Heart right ventricle (tissue), 16 donors: Measurements from ENCODE around the gene NUP160. TPM values are rescaled to one million over a fixed set of nuclear protein-coding genes. Genes with fewer than 3 reads are reported as not detected.
"Not testable (repeated sequence)": the region's sequence is repeated elsewhere in the genome, so short reads cannot be mapped to it uniquely, and the experiment has no call there.

Experiments used
- ATAC-seq, 8 donors: fragments of 200-7000 bp; cut with Tn5 transposase; one replicate each; pipeline ENCODE4 v1.9.1; 2020; ENCODE audit warnings: mild to moderate bottlenecking in 8 of 8, moderate library complexity in 8 of 8, moderate number of reproducible peaks in 1 of 8
- DNase-seq, 2 donors: peaks; one replicate each; pipeline ENCODE4 v3.0.0-alpha.2; 2020
- H3K27ac ChIP-seq, 10 donors: fragments of 200-600 bp; sonication (generic) in 2 of 10; one replicate each; pipeline versions ENCODE4 v1.5.0 to v1.8.0; 2020 to 2022; ENCODE audit warnings: mild to moderate bottlenecking in 3 of 10
- H3K27me3 ChIP-seq, 7 donors: fragments of 200-600 bp; one replicate each; pipeline ENCODE4 v1.8.0; 2021 to 2022; ENCODE audit warnings: mild to moderate bottlenecking in 2 of 7
- H3K36me3 ChIP-seq, 9 donors: fragments of 200-600 bp; sonication (generic) in 1 of 9; one replicate each; pipeline versions ENCODE4 v1.5.0 to v1.8.0; 2020 to 2022; ENCODE audit warnings: mild to moderate bottlenecking in 2 of 9
- H3K4me1 ChIP-seq, 9 donors: fragments of 200-600 bp; sonication (generic) in 1 of 9; one replicate each; pipeline versions ENCODE4 v1.5.0 to v1.8.0; 2020 to 2022; ENCODE audit warnings: mild to moderate bottlenecking in 4 of 9
- H3K4me3 ChIP-seq, 10 donors: fragments of 200-600 bp; sonication (generic) in 2 of 10; one replicate each; pipeline versions ENCODE4 v1.5.0 to v1.8.0; 2020 to 2022; ENCODE audit warnings: mild to moderate bottlenecking in 7 of 10, moderate library complexity in 2 of 10
- H3K9me3 ChIP-seq, 11 donors: fragments of 200-600 bp in 10 of 11; sonication (generic) in 2 of 11; one replicate each; pipeline versions ENCODE4 v1.5.0 to v1.8.0; 2013 to 2022; ENCODE audit warnings: mild to moderate bottlenecking in 2 of 11, control low read depth in 1 of 11, moderate library complexity in 1 of 11
- CTCF ChIP-seq, 9 donors: fragments of 200-600 bp; sonication (generic) in 2 of 9; IDR thresholded peaks; one replicate each; pipeline versions ENCODE4 v1.5.0 to v1.8.0; 2021 to 2022; ENCODE audit warnings: antibody characterized with exemption in 9 of 9, mild to moderate bottlenecking in 5 of 9, moderate library complexity in 1 of 9
- WGBS, 2 donors: extraction: QIAGEN DNeasy Blood & Tissue Kit; methylation state at CpG; one replicate each; pipeline ENCODE4 v1.1.7; 2013; ENCODE audit warnings: inconsistent platforms in 1 of 2; 5-methylcytosine and 5-hydroxymethylcytosine counted together
- intact Hi-C, 10 donors: fragments of 100-400 bp; cut with DNase I; formaldehyde crosslinking; loops; one replicate each; pipeline versions ENCODE4 v1.11.1 to v1.14.2; 2022
- polyA plus RNA-seq, 2 donors: library from polyadenylated mRNA; stranded (reverse); fragments of 200-250 nt; gene quantifications; one replicate each; pipeline ENCODE4 v1.2.3, GENCODE V29; 2013
- total RNA-seq, 10 donors: library from RNA; stranded (reverse); fragmentation: NEBNext Ultra II Directional in 3 of 10; extraction: Animal tissue kit (Norgen Biotek cat#: 25700) in 3 of 10; gene quantifications; one replicate each; pipeline versions ENCODE4 v1.2.1 to v1.2.4, GENCODE V29; 2021 to 2023
- donor health status: Arrhythmogenic right ventricular cardiomyopathy.
- donor health status: ischemic (EF 13 %, LVEDD 7.1; RV severe dilation, severe dysfunction).
- donor health status: healthy with polysubstance abuse.
- donor health status: DM: no; HTN: yes; CAD: no.
- donor health status: DM: no; HTN: no; CAD: no.
- donor health status: ischemic (EF 25% LVEDD 6.9; RV normal size, moderate dysfunction).
- donor health status: ischemic (EF 25% LVEDD 5.7; RV mildly dilated, moderate dysfunction).
- donor health status: healthy.
- donor health status: DM: yes; HTN: yes; CAD: no.
- donor health status: Ischemic cardiomyopathy.
- donor health status: ischemic (EF 35%, LVEDD 5.7; RV mildly dilated, moderate dysfunction).
- donor health status: nonischemic (EF 11% LVEDD 7.7; RV severe dilation, severe dysfunction).
- donor health status: DM: yes; HTN: yes; CAD: no.
- donor health status: PGD.
- donor health status: ischemic (EF 29% LVEDD 5.4; RV normal size, mild dysfunction).
- donor health status: nonischemic (EF 23%, LVEDD 6.1; RV moderate dilation, normal function).

NUP160 gene
- total and polyA plus RNA-seq, 12 donors = 8.0 to 17.7 (median 14.7) TPM

- ATAC-seq (peak; percentile 36 to 77 (median 71)), DNase-seq (peak; percentile 66 to 85)
- no peak for TF ChIP-seq CTCF (IDR thresholded peaks at IDR 0.05)
- 3% methylated on average over 12 of the region's 12 CpGs for WGBS, 2 donors
- Histone ChIP-seq H3K36me3 (peaks cover 0 to 21% (median 11%) of the 10 kb centered on the region in 9 donors), H3K27ac (peak overlapping the region; percentile 92 to 100 (median 98)), H3K9me3 (no peaks in the 10 kb centered on the region), H3K27me3 (no peaks in the 10 kb centered on the region), H3K4me1 (peaks cover 4 to 40% (median 33%) of the 10 kb centered on the region in 9 donors), H3K4me3 (peak overlapping the region; percentile 34 to 100 (median 82))
- intact Hi-C loops = loop anchor here in 3 of 10 donors (5.0 kb wide), 2 partner anchors 79 to 126 kb away; partner anchors contain the start of genes NUP160 (in 2 of the 3) and MTCH2 (in 1 of the 3)
Measured at GRCh38 chr11:47768101-47768612, 80.0 kb downstream of the NUP160 start.

- ATAC-seq (peak in 7 of 8 donors; percentile 8 to 51 (median 43)), DNase-seq (peak; percentile 66 to 69)
- H3K9me3 ChIP-seq = no peaks in the 10 kb centered on the region
- no peak for TF ChIP-seq CTCF (IDR thresholded peaks at IDR 0.05)
- intact Hi-C loops = loop anchor here in 3 of 10 donors (5.0 kb wide), 2 partner anchors 81 to 124 kb away; partner anchors contain the start of genes NUP160 (in 2 of the 3) and MTCH2 (in 1 of the 3)
- 0% methylated on average over 56 to 65 of the region's 65 CpGs for WGBS, 2 donors
- peak overlapping the region; percentile 78 to 100 (median 91) for H3K4me3 ChIP-seq
- peak overlapping the region; percentile 93 to 100 (median 98) for H3K27ac ChIP-seq
- no peaks in the 10 kb centered on the region for H3K27me3 ChIP-seq
- H3K4me1 ChIP-seq = peaks cover 4 to 40% (median 33%) of the 10 kb centered on the region in 9 donors
- peaks cover 0 to 36% (median 24%) of the 10 kb centered on the region in 9 donors for H3K36me3 ChIP-seq
Measured at GRCh38 chr11:47766509-47767227, 81.5 kb downstream of the NUP160 start.

- Histone ChIP-seq H3K4me3 (peak overlapping the region in 6 of 10 donors; percentile 78 to 100 (median 92)), H3K27me3 (no peaks in the 10 kb centered on the region), H3K9me3 (no peaks in the 10 kb centered on the region), H3K27ac (peak overlapping the region in 6 of 10 donors; percentile 10 to 99 (median 62)), H3K36me3 (peaks cover 0 to 52% (median 40%) of the 10 kb centered on the region in 9 donors), H3K4me1 (peaks cover 4 to 43% (median 33%) of the 10 kb centered on the region in 9 donors)
- DNase-seq (no peak), ATAC-seq (no peak)
- intact Hi-C loops = loop anchor here in 3 of 10 donors (5.0 kb wide), 2 partner anchors 82 to 123 kb away; partner anchors contain the start of genes NUP160 (in 2 of the 3) and MTCH2 (in 1 of the 3)
- WGBS, 2 donors = 64 to 75% methylated on average over 2 of the region's 2 CpGs
- TF ChIP-seq CTCF (IDR thresholded peaks at IDR 0.05) = no peak
Measured at GRCh38 chr11:47765086-47765485, 83.1 kb downstream of the NUP160 start.

GRCh38 chr11:47759291-47759690 lies 88.9 kb downstream of the NUP160 start:
- WGBS, 2 donors = 80 to 86% methylated on average over 11 of the region's 11 CpGs
- H3K27me3 ChIP-seq, H3K4me3 ChIP-seq, H3K9me3 ChIP-seq, DNase-seq: not testable (repeated sequence)
- Histone ChIP-seq H3K36me3 (peaks cover 0 to 100% (median 74%) of the 10 kb centered on the region in 9 donors), H3K27ac (peak overlapping the region in 1 of 10 donors; percentile 18), H3K4me1 (peaks cover 0 to 14% (median under 1%) of the 10 kb centered on the region in 9 donors)
- ATAC-seq = peak in 1 of 8 donors; percentile 18
- intact Hi-C loops = loop anchor here in 1 of 10 donors (5.0 to 10.0 kb wide), 2 partner anchors 37 to 46 kb away; no protein-coding TSS in a partner anchor
